Measurements from ENCODE around the gene ZNF667.

ZNF667 gene

GRCh38 chr19:56477429-56478338 lies 539 bp upstream of the ZNF667 start:
- peak overlapping the region; percentile 89 for H3K4me3 ChIP-seq (ENCODE audit: low read length)
- TF ChIP-seq CTCF (IDR thresholded peaks at IDR 0.05; ENCODE audit: insufficient read depth, low read depth, low read length, missing control alignments), result no peak
- peak; percentile 96 for DNase-seq (ENCODE audit: low read depth)

DNA sequence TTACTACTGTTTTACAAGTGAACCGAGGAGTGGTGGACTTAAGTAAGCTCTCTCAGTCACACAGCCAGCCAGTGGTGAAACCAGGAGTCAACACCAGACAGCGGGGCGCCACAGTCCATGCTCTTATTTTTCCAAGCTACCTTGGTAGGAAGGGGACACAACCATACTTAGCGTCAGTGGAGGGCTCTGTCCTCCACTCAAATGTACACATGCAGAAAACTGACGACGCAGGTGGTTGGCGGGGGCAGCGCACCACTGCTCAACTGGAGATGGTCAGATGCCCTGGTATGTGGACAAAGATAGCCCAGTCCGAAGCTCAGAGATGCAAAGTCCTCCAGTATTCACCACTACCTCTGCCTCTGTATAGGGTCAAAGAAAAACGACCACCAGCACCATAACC lies 1.1 kb downstream of the ZNF667 start:
- DNase-seq (ENCODE audit: low read depth), result no peak
- H3K4me3 ChIP-seq (ENCODE audit: low read length), result peak overlapping the region; percentile 89
- TF ChIP-seq CTCF (IDR thresholded peaks at IDR 0.05; ENCODE audit: insufficient read depth, low read depth, low read length, missing control alignments), result no peak

DNA sequence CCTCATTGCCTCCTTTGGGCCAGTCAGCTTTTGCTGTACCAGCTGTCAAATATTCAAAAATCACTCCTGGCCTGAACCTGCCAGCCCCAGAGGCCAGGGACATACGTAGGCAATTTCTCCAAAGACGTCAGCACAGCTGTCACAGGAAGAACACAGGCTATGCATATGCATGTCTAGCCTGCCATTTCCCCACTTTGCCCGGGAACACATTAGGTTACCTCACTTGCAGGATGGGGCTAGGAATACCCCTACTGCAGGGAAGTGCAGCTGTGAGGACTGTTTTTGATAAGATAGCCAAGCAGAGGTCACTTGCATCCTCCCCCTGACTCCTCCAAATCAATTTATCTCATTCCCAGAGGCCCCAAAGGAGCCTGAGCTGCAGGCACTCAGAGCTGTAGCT lies 2.8 kb downstream of the ZNF667 start:
- no peak overlapping the region for H3K4me3 ChIP-seq (ENCODE audit: low read length)
- DNase-seq (ENCODE audit: low read depth), result no peak
- TF ChIP-seq CTCF (IDR thresholded peaks at IDR 0.05; ENCODE audit: insufficient read depth, low read depth, low read length, missing control alignments), result no peak

- TF ChIP-seq CTCF (IDR thresholded peaks at IDR 0.05; ENCODE audit: insufficient read depth, low read depth, low read length, missing control alignments), result no peak
- DNase-seq (ENCODE audit: low read depth), result no peak
- no peak overlapping the region for H3K4me3 ChIP-seq (ENCODE audit: low read length)
These were observed 35.8 kb downstream of the ZNF667 start for GRCh38 chr19:56441206-56441792.

DNA sequence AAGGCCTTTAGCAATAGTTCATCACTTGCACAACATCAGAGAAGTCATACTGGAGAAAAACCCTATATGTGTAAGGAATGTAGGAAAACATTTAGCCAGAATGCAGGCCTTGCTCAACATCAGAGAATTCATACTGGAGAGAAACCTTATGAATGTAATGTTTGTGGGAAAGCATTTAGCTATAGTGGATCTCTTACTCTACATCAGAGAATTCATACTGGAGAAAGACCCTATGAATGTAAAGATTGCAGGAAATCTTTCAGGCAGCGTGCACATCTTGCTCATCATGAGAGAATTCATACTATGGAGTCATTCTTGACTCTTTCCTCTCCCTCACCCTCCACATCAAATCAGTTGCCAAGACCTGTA lies 53.2 kb downstream of the ZNF667 start:
- no peak overlapping the region for H3K4me3 ChIP-seq (ENCODE audit: low read length)
- TF ChIP-seq CTCF (IDR thresholded peaks at IDR 0.05; ENCODE audit: insufficient read depth, low read depth, low read length, missing control alignments), result no peak
- DNase-seq (ENCODE audit: low read depth), result no peak

GRCh38 chr19:56423276-56423984 lies 53.7 kb downstream of the ZNF667 start:
- TF ChIP-seq CTCF (IDR thresholded peaks at IDR 0.05; ENCODE audit: insufficient read depth, low read depth, low read length, missing control alignments), result no peak
- no peak overlapping the region for H3K4me3 ChIP-seq (ENCODE audit: low read length)
- no peak for DNase-seq (ENCODE audit: low read depth)

All from epithelial cell of esophagus (primary cell).